HL-60 (cell line): ENCODE data around the gene SLC6A8.

Source experiments
- DNase-seq, 2 experiments: peaks; one replicate each; pipeline ENCODE4 v3.0.0-alpha.2; 2010 to 2020; ENCODE audit warnings: low read depth in 1 of 2, low spot score in 1 of 2
- H3K27ac ChIP-seq: fragments of 250-450 bp; sonication (Bioruptor Pico); replicated peaks from 2 replicates; pipeline ENCODE4 v1.5.1; 2020; ENCODE audit warnings: mild to moderate bottlenecking, moderate library complexity
- H3K27me3 ChIP-seq: fragments of 250-450 bp; sonication (Bioruptor Pico); 2 replicates; pipeline ENCODE4 v1.5.1; 2021; ENCODE audit warnings: mild to moderate bottlenecking, moderate library complexity; ENCODE audit not compliant: insufficient read depth, poor library complexity, severe bottlenecking
- H3K4me3 ChIP-seq: replicated peaks from 2 replicates; pipeline ENCODE4 v1.5.1; 2011; ENCODE audit warnings: mild to moderate bottlenecking, control low read depth, low read length; ENCODE audit not compliant: insufficient read depth
- GABPA ChIP-seq: IDR thresholded peaks from 2 replicates; pipeline ENCODE4 v1.6.1; 2012; ENCODE audit warnings: low read depth
- POLR2AphosphoS5 ChIP-seq: IDR thresholded peaks from 2 replicates; pipeline ENCODE4 v1.6.1; 2012; ENCODE audit warnings: low read depth
- SPI1 ChIP-seq: IDR thresholded peaks from 2 replicates; pipeline ENCODE4 v1.6.1; 2012; ENCODE audit warnings: low read depth, mild to moderate bottlenecking, borderline replicate concordance
- TF ChIP-seq, protein P1 (sequence below): IDR thresholded peaks from 2 replicates; pipeline ENCODE4 v1.6.1; 2012; ENCODE audit warnings: low read depth; ENCODE audit not compliant: insufficient replicate concordance
- TF ChIP-seq, protein P2 (sequence below): IDR thresholded peaks from one replicate; pipeline ENCODE4 v1.5.1; 2011; ENCODE audit warnings: low read length, control low read depth, inconsistent platforms; ENCODE audit not compliant: insufficient read depth

SLC6A8 gene

DNA sequence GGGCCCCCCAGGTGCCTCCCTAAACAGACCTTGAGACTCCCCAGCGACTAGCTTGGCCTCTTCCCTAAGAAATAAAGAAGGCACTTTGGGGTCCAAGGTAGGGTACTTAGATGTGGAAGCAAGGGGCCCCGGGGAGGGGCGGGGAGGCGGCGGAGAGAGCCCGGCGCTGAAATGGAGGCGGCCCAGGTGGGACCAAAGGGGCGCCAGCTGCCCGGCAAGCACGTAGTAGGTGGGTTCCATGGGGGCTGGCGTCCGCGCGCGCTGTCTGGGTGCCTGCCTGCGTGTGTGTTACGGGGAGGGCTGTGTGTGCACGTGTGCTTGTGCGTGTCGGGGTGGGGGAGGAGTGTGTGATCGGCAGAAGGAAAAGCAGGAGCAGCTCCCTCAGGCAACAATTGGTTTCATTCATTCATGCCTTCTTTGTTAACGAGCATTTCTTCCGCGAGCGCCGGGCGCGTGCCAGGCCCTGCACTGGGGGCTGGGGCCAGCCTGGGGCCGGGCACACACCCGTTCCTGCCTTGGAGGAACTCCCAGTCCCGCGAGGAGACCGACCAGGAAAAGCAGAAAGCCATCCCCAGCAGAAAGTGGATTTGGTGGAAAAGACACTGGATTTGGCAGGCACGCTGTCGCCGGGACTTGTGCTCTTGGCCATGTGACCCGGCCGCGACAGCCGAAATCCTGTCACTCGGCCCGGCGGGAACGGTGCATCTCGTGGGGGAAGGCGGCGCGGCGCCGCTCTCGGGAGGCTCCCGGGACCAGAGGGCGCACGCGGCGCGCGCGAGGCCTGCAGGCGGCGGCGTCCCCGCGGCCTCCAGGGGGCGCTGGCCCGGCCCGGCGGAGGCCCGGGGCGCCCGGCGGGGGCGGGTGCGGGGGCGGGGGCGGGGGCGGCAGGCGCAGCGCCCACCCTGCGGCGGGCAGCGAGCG lies 44.0 kb upstream of the SLC6A8 start:
- Histone ChIP-seq H3K4me3 (no peak overlapping the region), H3K27me3 (peaks cover 50% of the 10 kb centered on the region), H3K27ac (no peak overlapping the region)
- DNase-seq: no peak
- TF ChIP-seq, protein P1, sequence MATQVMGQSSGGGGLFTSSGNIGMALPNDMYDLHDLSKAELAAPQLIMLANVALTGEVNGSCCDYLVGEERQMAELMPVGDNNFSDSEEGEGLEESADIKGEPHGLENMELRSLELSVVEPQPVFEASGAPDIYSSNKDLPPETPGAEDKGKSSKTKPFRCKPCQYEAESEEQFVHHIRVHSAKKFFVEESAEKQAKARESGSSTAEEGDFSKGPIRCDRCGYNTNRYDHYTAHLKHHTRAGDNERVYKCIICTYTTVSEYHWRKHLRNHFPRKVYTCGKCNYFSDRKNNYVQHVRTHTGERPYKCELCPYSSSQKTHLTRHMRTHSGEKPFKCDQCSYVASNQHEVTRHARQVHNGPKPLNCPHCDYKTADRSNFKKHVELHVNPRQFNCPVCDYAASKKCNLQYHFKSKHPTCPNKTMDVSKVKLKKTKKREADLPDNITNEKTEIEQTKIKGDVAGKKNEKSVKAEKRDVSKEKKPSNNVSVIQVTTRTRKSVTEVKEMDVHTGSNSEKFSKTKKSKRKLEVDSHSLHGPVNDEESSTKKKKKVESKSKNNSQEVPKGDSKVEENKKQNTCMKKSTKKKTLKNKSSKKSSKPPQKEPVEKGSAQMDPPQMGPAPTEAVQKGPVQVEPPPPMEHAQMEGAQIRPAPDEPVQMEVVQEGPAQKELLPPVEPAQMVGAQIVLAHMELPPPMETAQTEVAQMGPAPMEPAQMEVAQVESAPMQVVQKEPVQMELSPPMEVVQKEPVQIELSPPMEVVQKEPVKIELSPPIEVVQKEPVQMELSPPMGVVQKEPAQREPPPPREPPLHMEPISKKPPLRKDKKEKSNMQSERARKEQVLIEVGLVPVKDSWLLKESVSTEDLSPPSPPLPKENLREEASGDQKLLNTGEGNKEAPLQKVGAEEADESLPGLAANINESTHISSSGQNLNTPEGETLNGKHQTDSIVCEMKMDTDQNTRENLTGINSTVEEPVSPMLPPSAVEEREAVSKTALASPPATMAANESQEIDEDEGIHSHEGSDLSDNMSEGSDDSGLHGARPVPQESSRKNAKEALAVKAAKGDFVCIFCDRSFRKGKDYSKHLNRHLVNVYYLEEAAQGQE: no peak
- TF ChIP-seq GABPA (no peak), SPI1 (no peak), POLR2AphosphoS5 (no peak)
- TF ChIP-seq, protein P2, sequence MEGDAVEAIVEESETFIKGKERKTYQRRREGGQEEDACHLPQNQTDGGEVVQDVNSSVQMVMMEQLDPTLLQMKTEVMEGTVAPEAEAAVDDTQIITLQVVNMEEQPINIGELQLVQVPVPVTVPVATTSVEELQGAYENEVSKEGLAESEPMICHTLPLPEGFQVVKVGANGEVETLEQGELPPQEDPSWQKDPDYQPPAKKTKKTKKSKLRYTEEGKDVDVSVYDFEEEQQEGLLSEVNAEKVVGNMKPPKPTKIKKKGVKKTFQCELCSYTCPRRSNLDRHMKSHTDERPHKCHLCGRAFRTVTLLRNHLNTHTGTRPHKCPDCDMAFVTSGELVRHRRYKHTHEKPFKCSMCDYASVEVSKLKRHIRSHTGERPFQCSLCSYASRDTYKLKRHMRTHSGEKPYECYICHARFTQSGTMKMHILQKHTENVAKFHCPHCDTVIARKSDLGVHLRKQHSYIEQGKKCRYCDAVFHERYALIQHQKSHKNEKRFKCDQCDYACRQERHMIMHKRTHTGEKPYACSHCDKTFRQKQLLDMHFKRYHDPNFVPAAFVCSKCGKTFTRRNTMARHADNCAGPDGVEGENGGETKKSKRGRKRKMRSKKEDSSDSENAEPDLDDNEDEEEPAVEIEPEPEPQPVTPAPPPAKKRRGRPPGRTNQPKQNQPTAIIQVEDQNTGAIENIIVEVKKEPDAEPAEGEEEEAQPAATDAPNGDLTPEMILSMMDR: no peak

DNA sequence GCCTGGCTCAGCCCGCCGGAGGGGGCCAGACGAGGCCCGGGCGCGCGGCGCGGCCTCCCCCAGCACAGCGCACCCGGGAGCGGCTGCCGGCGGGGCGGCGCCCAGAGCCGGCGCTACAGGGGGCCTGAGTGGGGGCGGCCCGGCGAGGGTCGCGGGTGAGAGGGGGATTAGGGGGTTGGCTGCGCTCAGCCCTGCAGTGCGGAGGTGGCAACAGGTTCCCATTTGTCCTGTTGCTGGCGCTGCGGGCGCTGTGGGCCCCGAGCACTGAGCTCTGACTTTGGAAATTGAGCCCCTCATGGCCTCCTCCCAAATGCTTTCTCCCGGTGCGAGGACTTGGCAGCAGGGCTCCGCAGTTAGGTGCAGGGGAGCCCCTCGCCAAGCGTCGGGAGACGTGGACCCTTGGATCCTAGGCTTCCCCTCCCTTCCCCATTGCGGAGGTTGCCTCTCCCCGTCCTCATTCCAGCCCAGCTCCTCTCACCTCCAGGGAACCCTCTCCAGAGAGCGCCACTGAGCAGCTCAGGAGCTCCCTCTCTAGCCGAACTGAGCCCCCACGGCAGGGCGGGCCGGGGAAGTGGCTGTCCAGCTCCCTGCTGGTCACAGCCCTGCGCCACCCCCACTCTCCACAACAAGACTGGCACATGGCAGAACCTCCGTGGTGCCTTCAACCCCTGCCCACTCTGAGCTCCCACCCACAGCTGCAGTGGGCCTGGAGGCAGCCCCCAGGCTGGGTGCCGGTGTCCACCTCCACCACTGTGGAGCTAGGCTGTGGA lies 43.2 kb upstream of the SLC6A8 start:
- no peak overlapping the region for H3K27ac ChIP-seq
- H3K27me3 ChIP-seq: peaks cover 50% of the 10 kb centered on the region
- H3K4me3 ChIP-seq: no peak overlapping the region
- no peak for TF ChIP-seq SPI1
- TF ChIP-seq GABPA: no peak
- TF ChIP-seq, protein P2: no peak
- no peak for TF ChIP-seq POLR2AphosphoS5
- TF ChIP-seq, protein P1: no peak
- DNase-seq: no peak

DNA sequence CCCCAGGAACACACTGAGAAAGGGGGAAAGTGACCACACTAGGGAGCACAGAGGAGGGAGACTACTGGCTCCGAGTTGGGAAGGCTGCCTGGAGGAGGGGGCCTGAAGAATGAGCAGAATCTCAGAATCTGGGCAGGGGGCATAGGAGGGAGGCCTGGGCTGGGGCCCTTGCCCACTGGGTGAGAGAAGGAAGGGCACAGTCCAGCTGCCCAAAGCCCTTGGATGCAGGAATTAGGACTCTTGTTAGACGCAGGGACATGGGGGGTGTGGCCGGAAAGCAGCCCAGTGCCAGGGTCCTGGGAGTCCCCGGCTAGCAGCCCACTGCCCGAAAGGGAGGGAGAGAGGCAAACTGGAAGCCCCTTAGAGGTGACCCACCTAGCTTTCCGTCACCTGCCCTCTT lies 42.6 kb upstream of the SLC6A8 start:
- DNase-seq: no peak
- Histone ChIP-seq H3K27me3 (peaks cover 50% of the 10 kb centered on the region), H3K27ac (no peak overlapping the region), H3K4me3 (no peak overlapping the region)
- TF ChIP-seq GABPA (no peak), POLR2AphosphoS5 (no peak), SPI1 (no peak)
- TF ChIP-seq, protein P2: no peak
- TF ChIP-seq, protein P1: no peak
